K562 (cell line): ENCODE data around the gene SLC7A9. TPM values are rescaled to one million over a fixed set of nuclear protein-coding genes. Genes with fewer than 3 reads are reported as not detected.

Experiments used
- ATAC-seq: fragments of 200-7000 bp; cut with Tn5 transposase; 3 replicates; pipeline ENCODE4 v1.9.1; 2020; ENCODE audit warnings: moderate library complexity
- BruUV-seq: library from RNA; stranded (reverse); fragments of 400-500 nt; replicated peaks from 2 replicates; lab custom pipeline; 2021; lab: Mats Ljungman, UMichigan
- CTCF ChIA-PET: fragments of 300-600 bp; formaldehyde crosslinking; extraction: SDS; loops from one replicate; lab custom pipeline; 2021; ENCODE audit warnings: low intra/inter-chr PET ratio; lab: Yijun Ruan, JAX
- POLR2A ChIA-PET: fragments of 300-600, 350-650 bp; sonication (Branson Sonifier 250); formaldehyde crosslinking; extraction: SDS; loops from one replicate; lab custom pipeline; 2021; ENCODE audit warnings: antibody characterized with exemption, inconsistent platforms; lab: Yijun Ruan, JAX
- DNase-seq, 4 experiments: peaks; one replicate each; pipeline versions ENCODE4 v3.0.0 to v3.0.0-alpha.2; 2011 to 2018; ENCODE audit warnings: low spot score in 3 of 4, mixed read lengths in 3 of 4; ENCODE audit errors: extremely low read depth in 1 of 4
- FAIRE-seq: peaks from 2 replicates; lab custom pipeline; 2011; peaks lifted over from hg19 to GRCh38; lab: Jason Lieb, UNC
- H2AFZ ChIP-seq: 2 replicates; pipeline ENCODE4 v1.6.0; 2011; ENCODE audit warnings: low read depth, low read length, control low read depth, inconsistent platforms
- H3K27ac ChIP-seq: fragments of 200-600 bp; 3 replicates; pipeline ENCODE4 v1.8.0; 2011; ENCODE audit warnings: low read depth, mild to moderate bottlenecking, control low read depth, inconsistent platforms, low read length, moderate library complexity, mixed read lengths; ENCODE audit errors: extremely low read depth
- H3K27me3 ChIP-seq, 2 experiments: fragments of 300-600 bp in 1 of 2; 2 replicates in 1 of 2; 3 replicates in 1 of 2; pipeline versions ENCODE4 v1.6.0 to v1.8.0; 2011; ENCODE audit warnings: inconsistent platforms in 2 of 2, low read length in 2 of 2, mild to moderate bottlenecking in 1 of 2, mixed read lengths in 1 of 2, moderate library complexity in 1 of 2; ENCODE audit not compliant: control insufficient read depth in 2 of 2, insufficient read depth in 2 of 2
- H3K36me3 ChIP-seq: fragments of 300-600 bp; 3 replicates; pipeline ENCODE4 v1.8.0; 2011; ENCODE audit warnings: mild to moderate bottlenecking, low read length, inconsistent platforms; ENCODE audit not compliant: control insufficient read depth, insufficient read depth
- H3K4me1 ChIP-seq, 2 experiments: fragments of 200-600 bp in 1 of 2; replicated peaks in 1 of 2; 2 replicates in 1 of 2; 3 replicates in 1 of 2; pipeline versions ENCODE4 v1.5.1 to v1.8.0; 2011; ENCODE audit warnings: inconsistent platforms in 2 of 2, low read length in 2 of 2, mild to moderate bottlenecking in 1 of 2, mixed read lengths in 1 of 2, moderate library complexity in 1 of 2; ENCODE audit not compliant: control insufficient read depth in 2 of 2, insufficient read depth in 2 of 2
- H3K4me2 ChIP-seq: 2 replicates; pipeline ENCODE4 v1.6.1; 2011; ENCODE audit warnings: low read length, control low read depth, inconsistent platforms, mixed read lengths; ENCODE audit not compliant: insufficient read depth
- H3K4me3 ChIP-seq: fragments of 200-600 bp; sonication (generic), shearing (Covaris generic); 2 replicates; pipeline ENCODE4 v1.5.1; 2016; ENCODE audit warnings: control low read depth, inconsistent platforms
- H3K79me2 ChIP-seq: fragments of 200-600 bp; 3 replicates; pipeline ENCODE4 v1.8.0; 2011; ENCODE audit warnings: low read length, inconsistent platforms; ENCODE audit not compliant: control insufficient read depth, insufficient read depth
- H3K9ac ChIP-seq, 2 experiments: 2 replicates each; pipeline versions ENCODE4 v1.6.0 to v1.6.1; 2011; ENCODE audit warnings: low read depth in 2 of 2, low read length in 2 of 2, control low read depth in 1 of 2, inconsistent platforms in 1 of 2, mild to moderate bottlenecking in 1 of 2, mixed read lengths in 1 of 2; ENCODE audit not compliant: insufficient read depth in 1 of 2
- H3K9me1 ChIP-seq: one replicate; pipeline ENCODE4 v1.6.0; 2011; ENCODE audit warnings: inconsistent platforms, mild to moderate bottlenecking, low read length, moderate library complexity; ENCODE audit not compliant: control insufficient read depth, insufficient read depth
- H3K9me3 ChIP-seq: replicated peaks from 2 replicates; pipeline ENCODE4 v1.5.1; 2011; ENCODE audit warnings: low read depth, low read length, inconsistent platforms; ENCODE audit not compliant: control insufficient read depth, insufficient read depth
- H4K20me1 ChIP-seq: replicated peaks from 2 replicates; pipeline ENCODE4 v1.6.1; 2011; ENCODE audit warnings: low read length, inconsistent platforms, mixed read lengths; ENCODE audit not compliant: control insufficient read depth, insufficient read depth
- ARID2 ChIP-seq: fragments of 450-650 bp; IDR thresholded peaks from 2 replicates; pipeline ENCODE4 v1.6.1; 2017; ENCODE audit warnings: antibody characterized with exemption, mild to moderate bottlenecking
- BHLHE40 ChIP-seq: IDR thresholded peaks from 2 replicates; pipeline ENCODE4 v1.6.1; 2011; ENCODE audit warnings: low read length, improper control_type of control experiment
- CBFA2T3 ChIP-seq: fragments of 450-650 bp; IDR thresholded peaks from 2 replicates; pipeline ENCODE4 v1.6.1; 2017
- NR2F6 ChIP-seq: fragments of 450-650 bp; formaldehyde crosslinking; IDR thresholded peaks from 2 replicates; pipeline ENCODE4 v1.4.0; 2020; ENCODE audit warnings: mild to moderate bottlenecking
- PCBP2 ChIP-seq: fragments of 200-400 bp; formaldehyde crosslinking; IDR thresholded peaks from 2 replicates; pipeline ENCODE4 v1.6.1; 2018; ENCODE audit warnings: low read length, low read depth, mild to moderate bottlenecking, moderate library complexity; ENCODE audit not compliant: poor library complexity, severe bottlenecking
- PTBP1 ChIP-seq: fragments of 200-400 bp; formaldehyde crosslinking; IDR thresholded peaks from 2 replicates; pipeline ENCODE4 v1.6.1; 2017; ENCODE audit warnings: low read depth, low read length
- RAD51 ChIP-seq: fragments of 450-650 bp; IDR thresholded peaks from 2 replicates; pipeline ENCODE4 v1.7.1; 2016; ENCODE audit warnings: low read depth, mild to moderate bottlenecking, borderline replicate concordance
- RBM25 ChIP-seq: fragments of 200-400 bp; formaldehyde crosslinking; IDR thresholded peaks from 2 replicates; pipeline ENCODE4 v1.6.1; 2018; ENCODE audit warnings: low read length, low read depth, moderate library complexity; ENCODE audit not compliant: severe bottlenecking
- RNF2 ChIP-seq: sonication (generic); IDR thresholded peaks from 2 replicates; pipeline ENCODE4 v1.6.1; 2016
- SIX5 ChIP-seq, 2 experiments: IDR thresholded peaks; 2 replicates each; pipeline ENCODE4 v1.6.1; 2011; ENCODE audit warnings: low read length in 2 of 2, borderline replicate concordance in 1 of 2, low read depth in 1 of 2, mild to moderate bottlenecking in 1 of 2, moderate library complexity in 1 of 2; ENCODE audit not compliant: insufficient read depth in 1 of 2
- TAF7 ChIP-seq: fragments of 450-650 bp; IDR thresholded peaks from 2 replicates; pipeline ENCODE4 v1.6.1; 2016; ENCODE audit warnings: missing genetic modification characterization, missing compliant biosample characterization
- U2AF1 ChIP-seq: fragments of 200-400 bp; formaldehyde crosslinking; optimal IDR thresholded peaks from 2 replicates; pipeline ENCODE3; 2017; ENCODE audit warnings: mild to moderate bottlenecking, low read depth, low read length, moderate library complexity
- ZNF197 ChIP-seq: fragments of 200-800 bp; sonication (Bioruptor generic); IDR thresholded peaks from 2 replicates; pipeline ENCODE4 v1.6.1; 2016; ENCODE audit warnings: low read depth, missing genetic modification characterization, missing compliant biosample characterization
- ZNF3 ChIP-seq: fragments of 250-450 bp; sonication (Bioruptor Pico); IDR thresholded peaks from 2 replicates; pipeline ENCODE4 v1.5.0; 2021; ENCODE audit warnings: mild to moderate bottlenecking, moderate library complexity
- ZNF707 ChIP-seq: fragments of 250-450 bp; sonication (Bioruptor Pico); conservative IDR thresholded peaks from 2 replicates; pipeline ENCODE4 v1.8.0; 2022; ENCODE audit warnings: inconsistent platforms, mild to moderate bottlenecking, moderate library complexity
- WGBS: fragments of 100-300 bp; shearing (Covaris generic); methylation state at CpG from one replicate; pipeline ENCODE4 v1.1.6; 2016; ENCODE audit warnings: low coverage, mixed read lengths; ENCODE audit not compliant: insufficient coverage; ENCODE audit errors: missing lambda C conversion rate; 5-methylcytosine and 5-hydroxymethylcytosine counted together
- in situ Hi-C: fragments of 300-500 bp; cut with MboI; formaldehyde crosslinking; loops from 4 replicates; pipeline ENCODE4 v1.15.0; 2018; ENCODE audit warnings: inconsistent platforms, mixed read lengths
- intact Hi-C: fragments of 100-400 bp; cut with micrococcal nuclease; formaldehyde crosslinking; loops from 2 replicates; pipeline ENCODE4 v1.14.2; 2022
- polyA plus RNA-seq, 8 experiments: library from polyadenylated mRNA; depleted of rRNA in 4 of 8; stranded (reverse) in 5 of 8; unstranded in 3 of 8; fragments of >200 nt; fragmentation: Nextera tagmentation in 2 of 8; fragmentation: Illumina TruSeq in 1 of 8; extraction: Ambion mirVana in 2 of 8; extraction: Trizol in 1 of 8; gene quantifications; 2 replicates each; pipeline versions ENCODE4 v1.2.1 to v1.2.3, GENCODE V29; 2011 to 2014; ENCODE audit warnings: inconsistent platforms in 1 of 8, missing spikeins in 1 of 8
- total RNA-seq, 7 experiments: library from RNA; depleted of rRNA in 6 of 7; stranded (reverse); fragments of >200 nt in 6 of 7; fragmentation: Illumina TruSeq in 2 of 7; extraction: Trizol in 2 of 7; gene quantifications; 2 replicates each; pipeline versions ENCODE4 v1.2.1 to v1.2.3, GENCODE V29; 2011 to 2021; ENCODE audit warnings: low replicate concordance in 1 of 7
- TF ChIP-seq, protein P1 (sequence below): fragments of 250-450 bp; sonication (Bioruptor Pico); IDR thresholded peaks from 2 replicates; pipeline ENCODE4 v1.5.1; 2021; ENCODE audit warnings: mild to moderate bottlenecking
- TF ChIP-seq, protein P2 (sequence below), 2 experiments: IDR thresholded peaks; 2 replicates each; pipeline ENCODE4 v1.6.1; 2012; ENCODE audit warnings: improper control_type of control experiment in 2 of 2, low read depth in 2 of 2, low read length in 2 of 2, borderline replicate concordance in 1 of 2
- TF ChIP-seq, protein P3 (sequence below): IDR thresholded peaks from 2 replicates; pipeline ENCODE4 v1.6.1; 2014; ENCODE audit warnings: antibody characterized with exemption

The SLC7A9 gene
- total and polyA plus RNA-seq, 9 of the 15 experiments (the other 6 are each of a cell fraction or from before 2014, with no cell fraction given), result not detected

DNA sequence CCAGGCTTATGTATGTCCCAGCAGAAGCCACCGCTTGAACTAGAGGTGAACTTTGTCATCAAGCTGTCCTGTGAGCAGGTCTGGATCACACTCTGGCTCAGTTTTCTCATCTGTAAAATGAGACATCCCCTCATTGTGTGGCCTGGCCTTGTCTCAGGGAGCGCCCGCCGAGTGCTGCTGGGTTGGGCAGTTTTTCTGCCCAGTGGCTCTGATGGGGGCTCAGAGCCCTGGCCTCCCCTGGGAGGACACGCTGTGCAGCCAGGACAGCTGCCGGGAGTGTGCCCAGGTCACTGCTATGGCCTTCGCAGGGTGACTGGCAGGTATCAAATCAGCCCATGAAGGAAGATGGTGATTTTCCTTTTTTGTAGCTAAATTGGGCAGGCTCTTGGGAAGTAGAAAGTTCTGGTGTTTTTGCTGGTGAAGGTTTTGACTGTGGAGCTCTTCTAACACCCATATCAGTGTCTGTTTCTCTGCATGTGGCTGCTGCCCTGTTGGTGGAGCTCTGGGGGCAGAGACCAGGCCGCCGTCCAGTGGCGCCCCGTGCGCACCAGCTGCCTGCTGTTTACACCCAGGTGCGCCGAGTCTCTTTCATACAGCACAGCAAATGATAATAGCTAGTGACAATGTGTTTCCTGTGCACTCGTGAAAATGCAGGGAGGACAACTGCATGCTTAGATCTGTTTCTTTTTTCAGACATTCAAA, 40.8 kb downstream of the SLC7A9 start:
- CTCF ChIA-PET, result interaction anchor here (0.5 kb wide), 1 partner anchor 121 kb away, joined by 3 read pairs; no protein-coding TSS in a partner anchor
- Histone ChIP-seq H3K4me2 (no peak overlapping the region), H3K9me1 (no peaks in the 10 kb centered on the region), H3K79me2 (no peaks in the 10 kb centered on the region), H3K9me3 (no peaks in the 10 kb centered on the region), H3K27ac (no peak overlapping the region), H2AFZ (no peak overlapping the region), H3K9ac (no peak overlapping the region), H4K20me1 (0 out of 2 replicates have a peak, but pooled peaks cover 5% of the 10 kb centered on the region), H3K4me1 (peaks cover 0 to 10% of the 10 kb centered on the region in 2 experiments; a peak in 1 of 5 replicates), H3K27me3 (peaks cover 55 to 64% of the 10 kb centered on the region in 2 experiments), H3K4me3 (no peak overlapping the region), H3K36me3 (no peaks in the 10 kb centered on the region)
- POLR2A ChIA-PET, result interaction anchor here (2.8 kb wide), 1 partner anchor 10 kb away, joined by 9 read pairs; no protein-coding TSS in a partner anchor
- FAIRE-seq (no peak), ATAC-seq (no peak), DNase-seq (no peak)
- 1% methylated on average over 15 of the region's 15 CpGs for WGBS
- BruUV-seq, result no TSS peak
- intact Hi-C loops (no loop called here), in situ Hi-C loops (no loop called here)
- TF ChIP-seq ZNF3 (no peak), SIX5 (IDR thresholded peaks at IDR 0.05; ENCODE audit: borderline replicate concordance in 1 of 2, insufficient read depth in 1 of 2, low read depth in 1 of 2, low read length in 2 of 2) (no peak), NR2F6 (CRISPR knock-in tag) (no peak), PCBP2 (no peak), RAD51 (no peak), ARID2 (no peak), RNF2 (no peak), CBFA2T3 (no peak), BHLHE40 (no peak), ZNF707 (CRISPR knock-in tag) (no peak), TAF7 (tag) (no peak), RBM25 (no peak), U2AF1 (no peak), PTBP1 (no peak), ZNF197 (CRISPR knock-in tag) (no peak)
- TF ChIP-seq, protein P1, sequence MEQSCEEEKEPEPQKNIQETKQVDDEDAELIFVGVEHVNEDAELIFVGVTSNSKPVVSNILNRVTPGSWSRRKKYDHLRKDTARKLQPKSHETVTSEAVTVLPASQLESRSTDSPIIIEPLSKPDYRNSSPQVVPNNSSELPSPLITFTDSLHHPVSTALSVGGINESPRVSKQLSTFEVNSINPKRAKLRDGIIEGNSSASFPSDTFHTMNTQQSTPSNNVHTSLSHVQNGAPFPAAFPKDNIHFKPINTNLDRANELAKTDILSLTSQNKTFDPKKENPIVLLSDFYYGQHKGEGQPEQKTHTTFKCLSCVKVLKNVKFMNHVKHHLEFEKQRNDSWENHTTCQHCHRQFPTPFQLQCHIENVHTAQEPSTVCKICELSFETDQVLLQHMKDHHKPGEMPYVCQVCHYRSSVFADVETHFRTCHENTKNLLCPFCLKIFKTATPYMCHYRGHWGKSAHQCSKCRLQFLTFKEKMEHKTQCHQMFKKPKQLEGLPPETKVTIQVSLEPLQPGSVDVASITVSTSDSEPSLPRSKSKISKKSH, result no peak
- TF ChIP-seq, protein P2, sequence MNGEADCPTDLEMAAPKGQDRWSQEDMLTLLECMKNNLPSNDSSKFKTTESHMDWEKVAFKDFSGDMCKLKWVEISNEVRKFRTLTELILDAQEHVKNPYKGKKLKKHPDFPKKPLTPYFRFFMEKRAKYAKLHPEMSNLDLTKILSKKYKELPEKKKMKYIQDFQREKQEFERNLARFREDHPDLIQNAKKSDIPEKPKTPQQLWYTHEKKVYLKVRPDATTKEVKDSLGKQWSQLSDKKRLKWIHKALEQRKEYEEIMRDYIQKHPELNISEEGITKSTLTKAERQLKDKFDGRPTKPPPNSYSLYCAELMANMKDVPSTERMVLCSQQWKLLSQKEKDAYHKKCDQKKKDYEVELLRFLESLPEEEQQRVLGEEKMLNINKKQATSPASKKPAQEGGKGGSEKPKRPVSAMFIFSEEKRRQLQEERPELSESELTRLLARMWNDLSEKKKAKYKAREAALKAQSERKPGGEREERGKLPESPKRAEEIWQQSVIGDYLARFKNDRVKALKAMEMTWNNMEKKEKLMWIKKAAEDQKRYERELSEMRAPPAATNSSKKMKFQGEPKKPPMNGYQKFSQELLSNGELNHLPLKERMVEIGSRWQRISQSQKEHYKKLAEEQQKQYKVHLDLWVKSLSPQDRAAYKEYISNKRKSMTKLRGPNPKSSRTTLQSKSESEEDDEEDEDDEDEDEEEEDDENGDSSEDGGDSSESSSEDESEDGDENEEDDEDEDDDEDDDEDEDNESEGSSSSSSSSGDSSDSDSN (IDR thresholded peaks at IDR 0.05; ENCODE audit: borderline replicate concordance in 1 of 2, low read depth in 2 of 2, low read length in 2 of 2), result no peak
- TF ChIP-seq, protein P3, sequence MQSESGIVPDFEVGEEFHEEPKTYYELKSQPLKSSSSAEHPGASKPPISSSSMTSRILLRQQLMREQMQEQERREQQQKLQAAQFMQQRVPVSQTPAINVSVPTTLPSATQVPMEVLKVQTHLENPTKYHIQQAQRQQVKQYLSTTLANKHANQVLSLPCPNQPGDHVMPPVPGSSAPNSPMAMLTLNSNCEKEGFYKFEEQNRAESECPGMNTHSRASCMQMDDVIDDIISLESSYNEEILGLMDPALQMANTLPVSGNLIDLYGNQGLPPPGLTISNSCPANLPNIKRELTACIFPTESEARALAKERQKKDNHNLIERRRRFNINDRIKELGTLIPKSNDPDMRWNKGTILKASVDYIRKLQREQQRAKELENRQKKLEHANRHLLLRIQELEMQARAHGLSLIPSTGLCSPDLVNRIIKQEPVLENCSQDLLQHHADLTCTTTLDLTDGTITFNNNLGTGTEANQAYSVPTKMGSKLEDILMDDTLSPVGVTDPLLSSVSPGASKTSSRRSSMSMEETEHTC, result no peak
